A673 (cell line): ENCODE results near the gene SYT5. TPM values are rescaled to one million over a fixed set of nuclear protein-coding genes. Genes with fewer than 3 reads are reported as not detected.

Experiments used
- BruUV-seq: library from RNA; stranded (reverse); fragments of 400-500 nt; replicated peaks from 2 replicates; lab custom pipeline; 2021; lab: Mats Ljungman, UMichigan
- CTCF ChIA-PET: fragments of 300-600 bp; sonication (Branson Sonifier 250); formaldehyde crosslinking; loops from one replicate; lab custom pipeline; 2022; ENCODE audit warnings: antibody characterized with exemption; lab: Charles Lee
- POLR2A ChIA-PET: fragments of 300-600 bp; sonication (Branson Sonifier 250); formaldehyde crosslinking; loops from one replicate; lab custom pipeline; 2022; ENCODE audit warnings: antibody characterized with exemption; ENCODE audit not compliant: low non-redundant PET; lab: Charles Lee
- DNase-seq: peaks from one replicate; pipeline ENCODE4 v3.0.0-alpha.2; 2015; ENCODE audit warnings: low spot score
- H3K27ac ChIP-seq: fragments of 200-600 bp; sonication (generic); 2 replicates; pipeline ENCODE4 v1.5.1; 2016; ENCODE audit warnings: mixed run types, low read depth, mild to moderate bottlenecking, mixed read lengths, antibody characterized with exemption, low read length; ENCODE audit not compliant: poor library complexity, severe bottlenecking
- H3K27me3 ChIP-seq: fragments of 200-600 bp; sonication (generic); replicated peaks from 2 replicates; pipeline ENCODE4 v1.6.1; 2017; ENCODE audit warnings: mixed run types, low read depth, mild to moderate bottlenecking, mixed read lengths, antibody characterized with exemption, low read length; ENCODE audit not compliant: insufficient read depth, poor library complexity
- H3K36me3 ChIP-seq: fragments of 200-600 bp; sonication (generic); 2 replicates; pipeline ENCODE4 v1.6.1; 2016; ENCODE audit warnings: mixed run types, mild to moderate bottlenecking, mixed read lengths, antibody characterized with exemption, low read length; ENCODE audit not compliant: insufficient read depth, poor library complexity, severe bottlenecking
- H3K4me1 ChIP-seq: fragments of 200-600 bp; sonication (generic); 2 replicates; pipeline ENCODE4 v1.6.1; 2017; ENCODE audit warnings: mixed run types, mild to moderate bottlenecking, mixed read lengths, antibody characterized with exemption, low read length; ENCODE audit not compliant: insufficient read depth, poor library complexity, severe bottlenecking
- H3K4me3 ChIP-seq: fragments of 200-600 bp; sonication (generic); 2 replicates; pipeline ENCODE4 v1.5.1; 2016; ENCODE audit warnings: low read depth, mixed run types, mild to moderate bottlenecking, mixed read lengths, low read length; ENCODE audit not compliant: poor library complexity, severe bottlenecking
- H3K9me3 ChIP-seq: fragments of 200-600 bp; sonication (generic); 2 replicates; pipeline ENCODE4 v1.6.1; 2016; ENCODE audit warnings: mixed run types, low read depth, mild to moderate bottlenecking, mixed read lengths, antibody characterized with exemption, low read length; ENCODE audit not compliant: poor library complexity, severe bottlenecking
- CTCF ChIP-seq: fragments of 300-800, 200-600 bp; sonication (generic); conservative IDR thresholded peaks from 2 replicates; pipeline ENCODE4 v1.5.1; 2017; ENCODE audit warnings: low read depth, mild to moderate bottlenecking, antibody characterized with exemption, low read length, moderate library complexity, mixed read lengths
- EZH2 ChIP-seq: fragments of 200-600 bp; sonication (generic); IDR thresholded peaks from 2 replicates; pipeline ENCODE4 v1.6.1; 2017; ENCODE audit warnings: borderline replicate concordance, low read depth, mild to moderate bottlenecking, mixed read lengths, antibody characterized with exemption, low read length; ENCODE audit not compliant: poor library complexity, severe bottlenecking
- intact Hi-C: fragments of 100-400 bp; cut with micrococcal nuclease; formaldehyde crosslinking; loops from one replicate; pipeline ENCODE4 v1.10.0; 2022; ENCODE audit not compliant: unreplicated experiment
- total RNA-seq: library from RNA; stranded (reverse); gene quantifications from 2 replicates; pipeline ENCODE4 v1.2.3, GENCODE V29; 2021

Gene SYT5
- total RNA-seq, 1 experiment from 2014 or later = not detected

DNA sequence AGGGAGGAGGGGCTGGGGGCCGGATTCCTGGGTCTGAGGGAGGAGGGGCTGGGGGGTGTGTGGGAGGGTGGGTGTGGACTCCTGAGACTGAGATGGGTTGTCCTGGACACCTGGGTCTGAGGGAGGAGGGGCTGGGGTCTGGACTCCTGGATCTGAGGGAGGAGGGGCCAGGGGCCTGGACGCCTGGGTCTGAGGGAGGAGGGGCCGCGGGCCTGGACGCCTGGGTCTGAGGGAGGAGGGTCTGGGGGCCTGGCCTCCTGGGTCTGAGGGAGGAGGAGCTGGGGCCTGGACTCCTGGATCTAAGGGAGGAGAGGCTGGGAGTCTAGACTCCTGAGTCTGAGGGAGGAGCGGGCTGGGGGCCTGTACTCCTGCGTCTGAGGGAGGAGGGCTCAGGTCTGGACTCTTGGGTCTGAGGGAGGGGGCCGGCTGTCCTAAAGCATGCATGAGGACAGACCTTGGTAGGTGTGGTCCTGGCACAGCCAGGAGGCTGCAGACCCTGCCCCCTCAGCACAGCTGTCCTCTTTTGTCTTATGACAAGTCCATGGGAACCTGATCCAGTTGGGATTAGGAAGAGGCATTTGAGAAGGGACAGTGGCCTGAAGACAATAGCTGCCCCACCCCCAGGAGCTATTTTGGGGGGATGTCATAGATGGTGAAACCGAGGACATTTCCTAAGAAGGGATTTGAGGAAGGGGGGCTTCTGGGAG lies 32.4 kb downstream of the SYT5 start:
- CTCF ChIA-PET = no interaction called here
- POLR2A ChIA-PET = no interaction called here
- no peaks in the 10 kb centered on the region for H3K9me3 ChIP-seq
- H3K4me3 ChIP-seq = no peak overlapping the region
- DNase-seq = no peak
- H3K27me3 ChIP-seq = no peaks in the 10 kb centered on the region
- H3K27ac ChIP-seq = no peak overlapping the region
- no TSS peak for BruUV-seq
- H3K36me3 ChIP-seq = no peaks in the 10 kb centered on the region
- intact Hi-C loops = no loop called here
- H3K4me1 ChIP-seq = peaks cover 27% of the 10 kb centered on the region
- TF ChIP-seq EZH2 (no peak), CTCF (no peak)

- DNase-seq = peak; percentile 54
- ChIA-PET CTCF (interaction anchor here (0.6 to 0.7 kb wide), 2 partner anchors 14 to 463 kb away, joined by 3 read pairs; no protein-coding TSS in a partner anchor), POLR2A (interaction anchor here (0.6 kb wide), 1 partner anchor 47 kb away, joined by 3 read pairs; no protein-coding TSS in a partner anchor)
- intact Hi-C loops = no loop called here
- Histone ChIP-seq H3K4me3 (peak overlapping the region; percentile 53), H3K36me3 (no peaks in the 10 kb centered on the region), H3K9me3 (no peaks in the 10 kb centered on the region), H3K27me3 (no peaks in the 10 kb centered on the region), H3K4me1 (peaks cover 24% of the 10 kb centered on the region), H3K27ac (no peak overlapping the region)
- TF ChIP-seq CTCF = no peak
- no peak for TF ChIP-seq EZH2
- BruUV-seq = no TSS peak
Observed at GRCh38 chr19:55146705-55147273, 33.3 kb downstream of the SYT5 start.

DNA sequence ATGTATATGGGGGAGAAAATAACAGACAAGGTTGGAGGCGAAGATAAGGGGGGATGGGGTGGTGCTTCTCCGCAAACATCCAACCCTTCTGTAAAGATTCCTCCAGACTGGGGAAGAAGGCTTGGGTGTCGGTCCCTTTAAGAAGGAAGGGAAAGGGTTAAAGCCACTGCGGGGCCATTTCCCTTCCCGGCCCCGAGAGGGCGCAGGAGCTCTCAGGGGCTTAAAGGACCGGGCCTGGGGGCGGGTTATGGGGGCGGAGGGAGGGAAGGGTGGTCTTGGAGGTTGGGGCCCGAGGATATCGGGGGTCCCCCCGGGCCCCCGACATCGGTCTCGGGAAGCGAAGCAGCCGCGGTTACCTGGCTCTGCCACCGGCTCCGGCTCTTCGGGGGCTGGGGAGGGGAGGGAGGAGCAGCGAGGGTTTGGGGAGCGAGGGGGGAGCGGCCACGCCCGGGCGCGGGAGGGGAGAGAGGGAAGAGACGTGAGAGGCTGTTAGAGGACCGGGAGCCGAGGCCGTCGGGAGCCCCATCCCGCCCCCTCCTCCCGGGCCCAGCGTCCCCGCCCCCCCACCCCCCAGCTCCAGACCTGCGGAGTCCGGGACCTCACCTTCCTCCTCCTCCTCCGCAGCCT lies 33.9 kb downstream of the SYT5 start:
- intact Hi-C loops = no loop called here
- Histone ChIP-seq H3K4me3 (peak overlapping the region; percentile 53), H3K9me3 (no peaks in the 10 kb centered on the region), H3K36me3 (no peaks in the 10 kb centered on the region), H3K27ac (no peak overlapping the region), H3K4me1 (peaks cover 18% of the 10 kb centered on the region), H3K27me3 (no peaks in the 10 kb centered on the region)
- ChIA-PET POLR2A (interaction anchor here (0.6 kb wide), 1 partner anchor 47 kb away, joined by 3 read pairs; no protein-coding TSS in a partner anchor), CTCF (interaction anchor here (0.6 to 0.7 kb wide), 3 partner anchors 14 to 462 kb away, joined by 3 to 8 read pairs (median 3); no protein-coding TSS in a partner anchor)
- BruUV-seq = no TSS peak
- TF ChIP-seq EZH2 (no peak), CTCF (peak; percentile 78)
- DNase-seq = peak; percentile 65
